HG03571 (cell line): ENCODE measurements around the gene RESF1.
A peak's percentile ranks its signal among the peaks of the same experiment; 100 is the strongest.

Experiments
- ATAC-seq: cut with Tn5 transposase; IDR thresholded peaks from one replicate; pipeline ENCODE4 v1.9.1; 2021; ENCODE audit not compliant: unreplicated experiment

Gene RESF1

GRCh38 chr12:31959701-31960391 lies 631 bp downstream of the RESF1 start:
- ATAC-seq: peak; percentile 26

- ATAC-seq: no peak
These were observed 1.9 kb downstream of the RESF1 start for GRCh38 chr12:31961137-31961536.

GRCh38 chr12:31962076-31962475 lies 2.9 kb downstream of the RESF1 start:
- no peak for ATAC-seq

GRCh38 chr12:31964280-31964679 lies 5.1 kb downstream of the RESF1 start:
- ATAC-seq: no peak

GRCh38 chr12:31965090-31965489 lies 5.9 kb downstream of the RESF1 start:
- no peak for ATAC-seq

- ATAC-seq: no peak
These were observed 7.5 kb downstream of the RESF1 start for GRCh38 chr12:31966558-31967205.

GRCh38 chr12:31967539-31967938 lies 8.3 kb downstream of the RESF1 start:
- no peak for ATAC-seq

- ATAC-seq: no peak
These were observed 11.0 kb downstream of the RESF1 start for GRCh38 chr12:31970199-31970598.

GRCh38 chr12:31973818-31974217 lies 14.6 kb downstream of the RESF1 start:
- no peak for ATAC-seq

- no peak for ATAC-seq
These were observed 15.5 kb downstream of the RESF1 start for GRCh38 chr12:31974673-31975072.

- no peak for ATAC-seq
These were observed 25.8 kb downstream of the RESF1 start for GRCh38 chr12:31984806-31985591.

GRCh38 chr12:31985832-31986231 lies 26.6 kb downstream of the RESF1 start:
- ATAC-seq: no peak

GRCh38 chr12:31989571-31990362 lies 30.6 kb downstream of the RESF1 start:
- ATAC-seq: no peak

GRCh38 chr12:31991146-31991545 lies 31.9 kb downstream of the RESF1 start:
- no peak for ATAC-seq

- ATAC-seq: no peak
These were observed 32.6 kb downstream of the RESF1 start for GRCh38 chr12:31991815-31992214.

- no peak for ATAC-seq
These were observed 40.5 kb downstream of the RESF1 start for GRCh38 chr12:31999692-32000091.

GRCh38 chr12:32000373-32001005 lies 41.3 kb downstream of the RESF1 start:
- no peak for ATAC-seq

- ATAC-seq: no peak
These were observed 43.8 kb downstream of the RESF1 start for GRCh38 chr12:32002848-32003493.

- ATAC-seq: no peak
These were observed 44.4 kb downstream of the RESF1 start for GRCh38 chr12:32003654-32004053.

- no peak for ATAC-seq
These were observed 46.4 kb downstream of the RESF1 start for GRCh38 chr12:32005496-32006125.
